Endothelial cell of umbilical vein (primary cell): Measurements from ENCODE around the gene UQCRHL. TPM values are rescaled to one million over a fixed set of nuclear protein-coding genes. Genes with fewer than 3 reads are reported as not detected.

Experiments
- BruUV-seq: library from RNA; stranded (reverse); fragments of 400-500 nt; replicated peaks from 2 replicates; lab custom pipeline; 2021; lab: Mats Ljungman, UMichigan
- CTCF ChIA-PET: fragments of 300-600, 350-600 bp; sonication (Branson Sonifier 250); formaldehyde crosslinking; loops from one replicate; lab custom pipeline; 2021; ENCODE audit warnings: antibody characterized with exemption, inconsistent platforms; lab: Charles Lee
- POLR2A ChIA-PET: fragments of 300-600, 350-600 bp; sonication (Branson Sonifier 250); formaldehyde crosslinking; loops from one replicate; lab custom pipeline; 2021; ENCODE audit warnings: antibody characterized with exemption, inconsistent platforms; lab: Charles Lee
- DNase-seq: peaks from one replicate; pipeline ENCODE4 v3.0.0-alpha.2; 2011; ENCODE audit warnings: low read depth, low spot score
- FAIRE-seq: peaks from 2 replicates; lab custom pipeline; 2011; peaks lifted over from hg19 to GRCh38; lab: Jason Lieb, UNC
- H2AFZ ChIP-seq: 2 replicates; pipeline ENCODE4 v1.6.0; 2012; ENCODE audit warnings: low read depth, low read length, control low read depth, inconsistent platforms
- H3K27ac ChIP-seq: 2 replicates; pipeline ENCODE4 v1.5.1; 2011; ENCODE audit warnings: low read depth, mild to moderate bottlenecking, control low read depth, low read length, moderate library complexity; ENCODE audit not compliant: insufficient read depth
- H3K27me3 ChIP-seq, 2 experiments: 2 replicates each; pipeline versions ENCODE4 v1.6.0 to v1.6.1; 2011; ENCODE audit warnings: low read length in 2 of 2, mixed read lengths in 1 of 2; ENCODE audit not compliant: control insufficient read depth in 2 of 2, insufficient read depth in 2 of 2
- H3K36me3 ChIP-seq, 2 experiments: 2 replicates in 1 of 2; 3 replicates in 1 of 2; pipeline ENCODE4 v1.5.1; 2011; ENCODE audit warnings: low read length in 2 of 2, mild to moderate bottlenecking in 1 of 2, moderate library complexity in 1 of 2; ENCODE audit not compliant: control insufficient read depth in 2 of 2, insufficient read depth in 2 of 2; ENCODE audit errors: extremely low read depth in 1 of 2
- H3K4me1 ChIP-seq: 3 replicates; pipeline ENCODE4 v1.5.1; 2011; ENCODE audit warnings: mild to moderate bottlenecking, low read length; ENCODE audit not compliant: control insufficient read depth, insufficient read depth; ENCODE audit errors: extremely low read depth
- H3K4me2 ChIP-seq: 2 replicates; pipeline ENCODE4 v1.6.1; 2011; ENCODE audit warnings: low read length, control low read depth, mixed read lengths; ENCODE audit not compliant: insufficient read depth
- H3K4me3 ChIP-seq, 3 experiments: fragments of 200-600 bp in 1 of 3; sonication (generic), shearing (Covaris generic) in 1 of 3; replicated peaks in 1 of 3; 2 replicates each; pipeline ENCODE4 v1.5.1; 2011 to 2016; ENCODE audit warnings: control low read depth in 3 of 3, low read length in 3 of 3, mild to moderate bottlenecking in 2 of 3, inconsistent platforms in 1 of 3, low read depth in 1 of 3, moderate library complexity in 1 of 3; ENCODE audit not compliant: insufficient read depth in 1 of 3
- H3K79me2 ChIP-seq: 2 replicates; pipeline ENCODE4 v1.6.0; 2012; ENCODE audit warnings: low read length, inconsistent platforms; ENCODE audit not compliant: control insufficient read depth, insufficient read depth
- H3K9ac ChIP-seq: replicated peaks from 2 replicates; pipeline ENCODE3; 2011; ENCODE audit warnings: low read length, control low read depth; ENCODE audit not compliant: insufficient read depth; ENCODE audit errors: extremely low read depth
- H3K9me1 ChIP-seq: replicated peaks from 3 replicates; pipeline ENCODE4 v1.6.0; 2011; ENCODE audit warnings: mild to moderate bottlenecking, low read length; ENCODE audit not compliant: control insufficient read depth, insufficient read depth; ENCODE audit errors: extremely low read depth
- H3K9me3 ChIP-seq: replicated peaks from 2 replicates; pipeline ENCODE4 v1.5.1; 2012; ENCODE audit warnings: low read length, inconsistent platforms; ENCODE audit not compliant: control insufficient read depth, insufficient read depth
- H4K20me1 ChIP-seq: replicated peaks from 2 replicates; pipeline ENCODE3; 2011; ENCODE audit warnings: mild to moderate bottlenecking, low read length; ENCODE audit not compliant: control insufficient read depth, insufficient read depth; ENCODE audit errors: extremely low read depth
- EZH2 ChIP-seq: IDR thresholded peaks from 2 replicates; pipeline ENCODE4 v1.6.1; 2012; ENCODE audit warnings: borderline replicate concordance, low read depth, mild to moderate bottlenecking, moderate library complexity, low read length, inconsistent platforms; ENCODE audit not compliant: severe bottlenecking
- FOS ChIP-seq: IDR thresholded peaks from 2 replicates; pipeline ENCODE4 v1.6.1; 2011; ENCODE audit warnings: mild to moderate bottlenecking, low read length, moderate library complexity, borderline replicate concordance; ENCODE audit not compliant: insufficient read depth
- GATA2 ChIP-seq: IDR thresholded peaks from 2 replicates; pipeline ENCODE4 v1.7.0; 2011; ENCODE audit warnings: low read depth, mild to moderate bottlenecking, moderate library complexity, mixed read lengths, low read length; ENCODE audit not compliant: insufficient read length, insufficient read depth
- JUN ChIP-seq: IDR thresholded peaks from 2 replicates; pipeline ENCODE4 v1.6.1; 2011; ENCODE audit warnings: borderline replicate concordance, low read depth; ENCODE audit not compliant: insufficient read length, insufficient read depth
- MYC ChIP-seq: IDR thresholded peaks from one replicate; pipeline ENCODE4 v1.6.1; 2011; ENCODE audit warnings: mild to moderate bottlenecking, low read depth, low read length
- POLR2A ChIP-seq: IDR thresholded peaks from 2 replicates; pipeline ENCODE4 v1.6.1; 2012; ENCODE audit warnings: low read depth, mild to moderate bottlenecking, control low read depth, low read length
- POLR2AphosphoS5 ChIP-seq: IDR thresholded peaks from 2 replicates; pipeline ENCODE4 v1.6.1; 2012; ENCODE audit warnings: low read depth, mild to moderate bottlenecking, control low read depth, low read length, moderate library complexity; ENCODE audit not compliant: insufficient read depth
- dilution Hi-C: fragments of 300-500 bp; cut with MboI; formaldehyde crosslinking; loops from one replicate; pipeline ENCODE4 v1.15.0; 2019; ENCODE audit warnings: low sequenced_read_pairs; ENCODE audit not compliant: extremely low pct_ligation_motif_present
- intact Hi-C: fragments of 100-400 bp; cut with micrococcal nuclease; formaldehyde crosslinking; loops from one replicate; pipeline ENCODE4 v1.10.0; 2022
- polyA plus RNA-seq, 4 experiments: library from polyadenylated mRNA; depleted of rRNA in 3 of 4; stranded (reverse) in 3 of 4; unstranded in 1 of 4; fragments of >200 nt; gene quantifications; 2 replicates each; pipeline versions ENCODE4 v1.2.1 to v1.2.3, GENCODE V29; 2011 to 2012; ENCODE audit warnings: missing spikeins in 1 of 4
- total RNA-seq: library from RNA; stranded (reverse); gene quantifications from 2 replicates; pipeline ENCODE4 v1.2.3, GENCODE V29; 2021
- TF ChIP-seq, protein P1 (sequence below), 2 donors: IDR thresholded peaks; 1 replicate in 1 of 2; 2 replicates in 1 of 2; pipeline ENCODE4 v1.5.1; 2011; ENCODE audit warnings: low read length in 2 of 2, mild to moderate bottlenecking in 2 of 2, moderate library complexity in 2 of 2, control low read depth in 1 of 2, inconsistent platforms in 1 of 2, low read depth in 1 of 2; ENCODE audit not compliant: insufficient read depth in 1 of 2; ENCODE audit errors: extremely low read depth in 1 of 2
- TF ChIP-seq, protein P2 (sequence below): IDR thresholded peaks from 2 replicates; pipeline ENCODE4 v1.6.1; 2011; ENCODE audit not compliant: insufficient read depth, insufficient read length

Gene UQCRHL
- total and polyA plus RNA-seq, 2 donors (not counting 3 experiments of a cell fraction or from before 2014, with no cell fraction given) = 0.92 to 1.4 TPM

DNA sequence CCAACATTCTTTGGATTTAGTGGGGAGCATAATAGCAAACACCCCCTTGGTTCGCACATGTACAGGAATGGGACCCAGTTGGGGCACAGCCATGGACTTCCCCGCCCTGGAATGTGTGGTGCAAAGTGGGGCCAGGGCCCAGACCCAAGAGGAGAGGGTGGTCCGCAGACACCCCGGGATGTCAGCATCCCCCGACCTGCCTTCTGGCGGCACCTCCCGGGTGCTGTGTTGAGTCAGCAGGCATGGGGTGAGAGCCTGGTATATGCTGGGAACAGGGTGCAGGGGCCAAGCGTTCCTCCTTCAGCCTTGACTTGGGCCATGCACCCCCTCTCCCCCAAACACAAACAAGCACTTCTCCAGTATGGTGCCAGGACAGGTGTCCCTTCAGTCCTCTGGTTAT, 21.8 kb downstream of the UQCRHL start:
- Histone ChIP-seq H3K4me2 (no peak overlapping the region), H3K9me1 (no peaks in the 10 kb centered on the region), H4K20me1 (no peaks in the 10 kb centered on the region), H3K9me3 (no peaks in the 10 kb centered on the region), H3K4me3 (no peak overlapping the region), H3K36me3 (peaks cover 13 to 32% of the 10 kb centered on the region in 2 experiments), H3K9ac (no peak overlapping the region), H3K27ac (no peak overlapping the region), H3K79me2 (peaks cover 2% of the 10 kb centered on the region), H2AFZ (no peak overlapping the region), H3K27me3 (no peaks in the 10 kb centered on the region), H3K4me1 (no peaks in the 10 kb centered on the region)
- POLR2A ChIA-PET = no interaction called here
- no peak for FAIRE-seq
- TF ChIP-seq, protein P1, sequence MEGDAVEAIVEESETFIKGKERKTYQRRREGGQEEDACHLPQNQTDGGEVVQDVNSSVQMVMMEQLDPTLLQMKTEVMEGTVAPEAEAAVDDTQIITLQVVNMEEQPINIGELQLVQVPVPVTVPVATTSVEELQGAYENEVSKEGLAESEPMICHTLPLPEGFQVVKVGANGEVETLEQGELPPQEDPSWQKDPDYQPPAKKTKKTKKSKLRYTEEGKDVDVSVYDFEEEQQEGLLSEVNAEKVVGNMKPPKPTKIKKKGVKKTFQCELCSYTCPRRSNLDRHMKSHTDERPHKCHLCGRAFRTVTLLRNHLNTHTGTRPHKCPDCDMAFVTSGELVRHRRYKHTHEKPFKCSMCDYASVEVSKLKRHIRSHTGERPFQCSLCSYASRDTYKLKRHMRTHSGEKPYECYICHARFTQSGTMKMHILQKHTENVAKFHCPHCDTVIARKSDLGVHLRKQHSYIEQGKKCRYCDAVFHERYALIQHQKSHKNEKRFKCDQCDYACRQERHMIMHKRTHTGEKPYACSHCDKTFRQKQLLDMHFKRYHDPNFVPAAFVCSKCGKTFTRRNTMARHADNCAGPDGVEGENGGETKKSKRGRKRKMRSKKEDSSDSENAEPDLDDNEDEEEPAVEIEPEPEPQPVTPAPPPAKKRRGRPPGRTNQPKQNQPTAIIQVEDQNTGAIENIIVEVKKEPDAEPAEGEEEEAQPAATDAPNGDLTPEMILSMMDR (IDR thresholded peaks at IDR 0.05; ENCODE audit: extremely low read depth in 1 of 2, insufficient read depth in 1 of 2, low read depth in 1 of 2, low read length in 2 of 2) = no peak
- TF ChIP-seq, protein P2, sequence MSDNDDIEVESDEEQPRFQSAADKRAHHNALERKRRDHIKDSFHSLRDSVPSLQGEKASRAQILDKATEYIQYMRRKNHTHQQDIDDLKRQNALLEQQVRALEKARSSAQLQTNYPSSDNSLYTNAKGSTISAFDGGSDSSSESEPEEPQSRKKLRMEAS = no peak
- TF ChIP-seq FOS (no peak), MYC (no peak), POLR2AphosphoS5 (peak; percentile 11), POLR2A (peak; percentile 36), EZH2 (no peak), JUN (no peak), GATA2 (no peak)
- CTCF ChIA-PET = no interaction called here
- dilution Hi-C loops (no loop called here), intact Hi-C loops (no loop called here)
- no TSS peak for BruUV-seq
- DNase-seq = no peak
